PC-9 (cell line): ENCODE results near the gene MRPL41. TPM values are rescaled to one million over a fixed set of nuclear protein-coding genes. Genes with fewer than 3 reads are reported as not detected.
"Not testable (repeated sequence)": the region's sequence is repeated elsewhere in the genome, so short reads cannot be mapped to it uniquely, and the experiment has no call there.

Experiments
- BruUV-seq: library from RNA; stranded (reverse); fragments of 400-500 nt; replicated peaks from 2 replicates; lab custom pipeline; 2021; lab: Mats Ljungman, UMichigan
- CTCF ChIA-PET: fragments of 300-600 bp; sonication (Branson Sonifier 250); formaldehyde crosslinking; loops from one replicate; lab custom pipeline; 2022; ENCODE audit warnings: antibody characterized with exemption; lab: Charles Lee
- POLR2A ChIA-PET: fragments of 300-600 bp; sonication (Branson Sonifier 250); formaldehyde crosslinking; loops from one replicate; lab custom pipeline; 2022; ENCODE audit warnings: antibody characterized with exemption; ENCODE audit not compliant: unreplicated experiment; lab: Charles Lee
- DNase-seq, 2 experiments: peaks; one replicate each; pipeline versions ENCODE4 v3.0.0 to v3.0.0-alpha.2; 2015 to 2022; ENCODE audit warnings: mixed read lengths in 1 of 2
- H2AFZ ChIP-seq: fragments of 200-600 bp; sonication (generic); 2 replicates; pipeline ENCODE4 v1.8.1; 2017; ENCODE audit warnings: antibody characterized with exemption
- H3F3A ChIP-seq: fragments of 200-600 bp; sonication (generic); 2 replicates; pipeline ENCODE4 v1.8.1; 2017; ENCODE audit warnings: antibody characterized with exemption, mild to moderate bottlenecking, low read depth; ENCODE audit not compliant: insufficient read depth
- H3K27ac ChIP-seq: fragments of 200-600 bp; sonication (generic); 2 replicates; pipeline ENCODE4 v1.6.1; 2016; ENCODE audit warnings: mixed run types
- H3K27me3 ChIP-seq: fragments of 200-600 bp; sonication (generic); 2 replicates; pipeline ENCODE4 v1.6.1; 2016; ENCODE audit warnings: low read depth, mixed run types; ENCODE audit not compliant: insufficient read depth
- H3K36me3 ChIP-seq: fragments of 200-600 bp; sonication (generic); 2 replicates; pipeline ENCODE4 v1.6.1; 2016; ENCODE audit warnings: low read depth, mixed run types
- H3K4me1 ChIP-seq: fragments of 200-600 bp; sonication (generic); replicated peaks from 2 replicates; pipeline ENCODE4 v1.6.1; 2016; ENCODE audit warnings: mixed run types; ENCODE audit not compliant: insufficient read depth
- H3K4me2 ChIP-seq: fragments of 200-600 bp; sonication (generic); 2 replicates; pipeline ENCODE4 v1.6.1; 2017; ENCODE audit warnings: mixed run types
- H3K4me3 ChIP-seq: fragments of 200-600 bp; sonication (generic); 2 replicates; pipeline ENCODE4 v1.6.1; 2016; ENCODE audit warnings: mixed run types
- H3K79me2 ChIP-seq: fragments of 200-600 bp; sonication (generic); 2 replicates; pipeline ENCODE4 v1.6.1; 2017; ENCODE audit warnings: low read depth, mixed run types
- H3K9me2 ChIP-seq: fragments of 200-600 bp; sonication (generic); 2 replicates; pipeline ENCODE4 v1.8.1; 2017; ENCODE audit warnings: mild to moderate bottlenecking; ENCODE audit not compliant: insufficient read depth
- H3K9me3 ChIP-seq: fragments of 200-600 bp; sonication (generic); 2 replicates; pipeline ENCODE4 v1.8.1; 2016; ENCODE audit warnings: low read depth; ENCODE audit not compliant: insufficient read depth
- H4K20me1 ChIP-seq: fragments of 200-600 bp; sonication (generic); 2 replicates; pipeline ENCODE4 v1.8.1; 2017; ENCODE audit not compliant: insufficient read depth
- CTCF ChIP-seq: fragments of 200-600 bp; sonication (generic); conservative IDR thresholded peaks from 2 replicates; pipeline ENCODE4 v1.6.1; 2017; ENCODE audit warnings: mixed run types, antibody characterized with exemption, mild to moderate bottlenecking, moderate library complexity
- EZH2 ChIP-seq: fragments of 200-600 bp; sonication (generic); IDR thresholded peaks from 2 replicates; pipeline ENCODE4 v1.8.0; 2017; ENCODE audit warnings: antibody characterized with exemption, low read depth
- intact Hi-C: fragments of 100-400 bp; cut with micrococcal nuclease; formaldehyde crosslinking; loops from one replicate; pipeline ENCODE4 v1.10.0; 2022; ENCODE audit not compliant: unreplicated experiment
- total RNA-seq: library from RNA; stranded (reverse); gene quantifications from 2 replicates; pipeline ENCODE4 v1.2.3, GENCODE V29; 2021

The MRPL41 gene
- total RNA-seq, 1 experiment from 2014 or later: 54.5 TPM

GRCh38 chr9:137513801-137514570 lies 37.7 kb upstream of the MRPL41 start:
- H3K79me2 ChIP-seq, BruUV-seq, H3K27me3 ChIP-seq, H3K9me2 ChIP-seq, H3K9me3 ChIP-seq, H4K20me1 ChIP-seq, H3K4me1 ChIP-seq, intact Hi-C loops, H3K36me3 ChIP-seq: not testable (repeated sequence)
- Histone ChIP-seq H2AFZ (peak overlapping the region; percentile 59; the same call in 1 of the 2 replicates), H3F3A (peaks cover 11% of the 10 kb centered on the region; the same call in 1 of the 2 replicates), H3K4me3 (peak overlapping the region; percentile 44; the same call in 1 of the 2 replicates), H3K4me2 (peak overlapping the region; percentile 72), H3K27ac (peak overlapping the region; percentile 16; the same call in 1 of the 2 replicates)
- CTCF ChIA-PET: interaction anchor here (0.6 kb wide), 1 partner anchor 21 kb away, joined by 5 read pairs; no protein-coding TSS in a partner anchor
- TF ChIP-seq CTCF: peak; percentile 32; the same call in 1 of the 2 replicates
- peak; percentile 51 to 88 for DNase-seq
- POLR2A ChIA-PET: interaction anchor here (0.6 to 1.0 kb wide), 4 partner anchors 55 to 287 kb away, joined by 4 to 12 read pairs (median 6); partner anchors contain the start of gene NSMF

DNA sequence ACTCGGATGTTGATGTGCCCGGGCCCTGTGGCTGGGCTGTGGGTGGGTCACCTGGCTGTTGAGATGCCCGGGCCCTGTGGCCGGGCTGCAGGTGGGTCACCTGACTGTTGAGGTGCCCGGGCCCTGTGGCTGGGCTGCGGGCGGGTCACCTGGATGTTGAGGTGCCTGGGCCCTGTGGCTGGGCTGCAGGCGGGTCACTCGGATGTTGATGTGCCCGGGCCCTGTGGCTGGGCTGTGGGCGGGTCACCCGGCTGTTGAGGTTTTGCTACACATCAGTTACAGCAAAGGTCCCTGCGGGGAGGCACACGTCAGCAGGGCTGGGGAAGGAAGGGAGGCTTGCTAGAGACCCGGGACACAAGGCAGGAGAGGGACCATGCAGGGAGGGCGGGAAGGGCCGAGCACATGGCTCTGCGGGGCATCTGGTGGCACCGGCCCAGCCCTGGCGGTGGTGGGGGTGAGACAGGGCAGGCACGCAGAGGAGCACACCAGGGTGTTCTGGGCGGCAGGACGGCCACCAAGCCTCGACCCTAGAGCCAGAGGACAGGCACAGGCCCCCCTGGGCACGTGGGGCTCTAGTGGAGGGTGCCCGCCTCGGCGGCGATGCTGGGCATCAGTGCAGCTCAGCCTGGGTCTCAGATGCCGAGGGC lies 36.9 kb upstream of the MRPL41 start:
- no peaks in the 10 kb centered on the region for H4K20me1 ChIP-seq
- ChIA-PET POLR2A (no interaction called here), CTCF (no interaction called here)
- BruUV-seq: no TSS peak
- intact Hi-C loops: no loop called here
- no peak overlapping the region for H3K27ac ChIP-seq
- no peaks in the 10 kb centered on the region for H3K27me3 ChIP-seq
- H3F3A ChIP-seq: peaks cover 11% of the 10 kb centered on the region; the same call in 1 of the 2 replicates
- H2AFZ ChIP-seq: no peak overlapping the region
- H3K4me2 ChIP-seq: no peak overlapping the region
- no peaks in the 10 kb centered on the region for H3K79me2 ChIP-seq
- H3K9me2 ChIP-seq: no peaks in the 10 kb centered on the region
- DNase-seq: no peak
- TF ChIP-seq CTCF: no peak
- no peak for TF ChIP-seq EZH2
- H3K4me1 ChIP-seq: peaks cover 9% of the 10 kb centered on the region; the same call in 1 of the 2 replicates
- no peaks in the 10 kb centered on the region for H3K9me3 ChIP-seq
- H3K4me3 ChIP-seq: no peak overlapping the region
- H3K36me3 ChIP-seq: no peaks in the 10 kb centered on the region

- H4K20me1 ChIP-seq: no peaks in the 10 kb centered on the region
- no peaks in the 10 kb centered on the region for H3K27me3 ChIP-seq
- no TSS peak for BruUV-seq
- DNase-seq: no peak
- peaks cover 11% of the 10 kb centered on the region; the same call in 1 of the 2 replicates for H3F3A ChIP-seq
- no peaks in the 10 kb centered on the region for H3K9me3 ChIP-seq
- no peaks in the 10 kb centered on the region for H3K79me2 ChIP-seq
- peaks cover 9% of the 10 kb centered on the region; the same call in 1 of the 2 replicates for H3K4me1 ChIP-seq
- TF ChIP-seq EZH2 (no peak), CTCF (no peak)
- H3K4me2 ChIP-seq: no peak overlapping the region
- POLR2A ChIA-PET: no interaction called here
- intact Hi-C loops: no loop called here
- H2AFZ ChIP-seq: no peak overlapping the region
- H3K9me2 ChIP-seq: no peaks in the 10 kb centered on the region
- H3K4me3 ChIP-seq: no peak overlapping the region
- no peaks in the 10 kb centered on the region for H3K36me3 ChIP-seq
- no peak overlapping the region for H3K27ac ChIP-seq
- CTCF ChIA-PET: no interaction called here
These were observed 36.3 kb upstream of the MRPL41 start for GRCh38 chr9:137515338-137515724.
